Stimulated activated naive CD8-positive, alpha-beta T cell treated with anti-CD3 and anti-CD28 coated beads, Interleukin-15, Interleukin-2, amounts not matched to agents 100 ng/mL and 50 ng/mL, for 24 hours (primary cell): ENCODE results near the gene FRAT1.
"Not testable (repeated sequence)": the region's sequence is repeated elsewhere in the genome, so short reads cannot be mapped to it uniquely, and the experiment has no call there.

Experiments
- H3K27ac Mint-ChIP-seq: one replicate; pipeline ENCODE4 v1.8.0; 2021; ENCODE audit warnings: mild to moderate bottlenecking, mixed read lengths
- H3K27me3 Mint-ChIP-seq: one replicate; pipeline ENCODE4 v1.8.0; 2021; ENCODE audit warnings: mixed read lengths
- H3K36me3 Mint-ChIP-seq: one replicate; pipeline ENCODE4 v1.8.0; 2021; ENCODE audit warnings: low read depth, mixed read lengths
- H3K4me1 Mint-ChIP-seq: one replicate; pipeline ENCODE4 v1.8.0; 2021; ENCODE audit warnings: low read depth, mixed read lengths
- H3K4me3 Mint-ChIP-seq: one replicate; pipeline ENCODE4 v1.8.0; 2021; ENCODE audit warnings: mild to moderate bottlenecking, mixed read lengths
- H3K9me3 Mint-ChIP-seq: one replicate; pipeline ENCODE4 v1.8.0; 2021; ENCODE audit warnings: mixed read lengths

FRAT1 gene

DNA sequence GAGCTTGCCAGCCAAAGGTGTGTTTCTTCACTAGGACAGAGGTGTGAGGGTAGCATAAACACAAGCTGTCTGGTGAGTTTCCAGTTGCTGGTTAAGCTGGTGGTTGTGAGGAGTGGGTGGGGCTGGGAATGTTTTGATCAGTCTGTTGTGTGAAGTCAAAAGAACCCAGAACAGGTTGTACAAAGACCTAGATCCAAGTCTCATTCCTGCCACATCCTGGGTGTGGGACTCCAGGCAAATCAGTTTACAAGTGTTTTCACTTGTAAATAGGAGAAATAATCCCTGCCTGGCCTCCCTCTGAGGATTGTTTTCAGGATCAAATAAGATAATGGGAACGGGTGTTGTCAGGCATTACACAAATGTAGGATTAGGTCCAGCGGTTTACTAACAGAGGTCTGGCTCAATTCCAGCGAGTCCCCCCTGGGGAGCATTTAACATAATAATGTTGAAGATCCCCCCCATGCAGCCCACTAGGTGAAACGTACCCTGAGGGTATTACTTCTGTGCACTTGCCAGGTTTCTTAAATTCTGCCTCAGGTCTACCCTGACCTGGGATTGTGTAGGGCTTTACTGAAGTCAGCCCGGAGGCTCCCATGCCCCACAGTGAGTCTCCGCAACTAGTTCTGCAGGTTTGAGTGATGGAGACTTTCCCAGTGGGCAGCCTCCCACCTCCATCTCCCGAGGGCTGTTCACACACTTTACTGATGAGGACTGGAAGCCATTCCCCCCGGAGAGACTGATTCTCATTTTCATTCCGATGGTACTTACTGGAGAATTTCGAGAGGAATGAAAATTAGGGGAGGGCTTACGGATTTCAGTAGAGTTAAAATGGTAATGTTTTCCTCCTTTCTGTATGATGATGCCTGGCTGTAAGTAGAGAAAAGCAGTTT, 18.1 kb downstream of the FRAT1 start:
- no peaks in the 10 kb centered on the region for H3K9me3 Mint-ChIP-seq
- H3K4me3 Mint-ChIP-seq: no peak overlapping the region
- H3K4me1 Mint-ChIP-seq: peaks cover 29% of the 10 kb centered on the region
- H3K36me3 Mint-ChIP-seq: no peaks in the 10 kb centered on the region
- no peaks in the 10 kb centered on the region for H3K27me3 Mint-ChIP-seq
- H3K27ac Mint-ChIP-seq: no peak overlapping the region

DNA sequence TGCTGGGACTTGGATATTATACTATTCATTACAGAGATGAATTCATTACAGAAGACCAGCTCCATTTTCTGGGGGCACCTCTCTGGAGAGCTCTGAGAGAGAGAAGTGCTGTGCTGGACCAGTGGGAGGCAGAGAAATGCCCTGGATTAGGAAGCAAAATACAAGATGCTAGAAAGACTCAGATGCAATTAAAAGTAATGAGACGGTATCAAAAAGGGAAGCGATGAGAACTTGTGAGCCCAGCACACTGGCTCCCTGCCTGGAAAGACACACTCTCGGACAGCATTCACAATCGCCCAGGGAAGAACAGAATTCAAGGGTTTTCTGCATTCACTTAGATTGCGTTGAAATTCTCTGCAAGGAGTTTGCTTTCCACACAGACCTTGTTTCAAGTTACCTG, 19.0 kb downstream of the FRAT1 start:
- H3K4me1 Mint-ChIP-seq: peaks cover 20% of the 10 kb centered on the region
- no peaks in the 10 kb centered on the region for H3K27me3 Mint-ChIP-seq
- H3K4me3 Mint-ChIP-seq: no peak overlapping the region
- no peaks in the 10 kb centered on the region for H3K9me3 Mint-ChIP-seq
- no peaks in the 10 kb centered on the region for H3K36me3 Mint-ChIP-seq
- no peak overlapping the region for H3K27ac Mint-ChIP-seq

DNA sequence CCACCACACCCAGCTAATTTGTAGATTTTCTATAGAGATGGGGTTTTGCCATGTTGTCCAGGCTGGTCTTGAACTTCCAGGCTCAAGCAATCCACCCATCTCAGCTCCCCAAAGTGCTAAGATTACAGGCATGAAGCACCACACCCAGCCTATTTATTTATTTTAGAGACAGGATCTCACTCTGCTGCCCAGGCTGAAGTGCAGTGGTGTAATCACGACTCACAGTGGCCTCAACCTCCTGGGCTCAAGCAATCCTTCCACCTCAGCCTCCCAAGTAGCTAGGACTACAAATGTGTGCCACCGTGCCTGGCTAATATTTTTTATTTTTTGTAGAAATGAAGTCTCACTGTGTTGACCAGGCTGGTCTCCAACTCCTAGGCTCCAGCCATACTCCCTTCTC, 22.3 kb downstream of the FRAT1 start:
- no peak overlapping the region for H3K27ac Mint-ChIP-seq
- no peak overlapping the region for H3K4me3 Mint-ChIP-seq
- no peaks in the 10 kb centered on the region for H3K9me3 Mint-ChIP-seq
- no peaks in the 10 kb centered on the region for H3K27me3 Mint-ChIP-seq
- peaks cover 4% of the 10 kb centered on the region for H3K4me1 Mint-ChIP-seq
- H3K36me3 Mint-ChIP-seq: no peaks in the 10 kb centered on the region

DNA sequence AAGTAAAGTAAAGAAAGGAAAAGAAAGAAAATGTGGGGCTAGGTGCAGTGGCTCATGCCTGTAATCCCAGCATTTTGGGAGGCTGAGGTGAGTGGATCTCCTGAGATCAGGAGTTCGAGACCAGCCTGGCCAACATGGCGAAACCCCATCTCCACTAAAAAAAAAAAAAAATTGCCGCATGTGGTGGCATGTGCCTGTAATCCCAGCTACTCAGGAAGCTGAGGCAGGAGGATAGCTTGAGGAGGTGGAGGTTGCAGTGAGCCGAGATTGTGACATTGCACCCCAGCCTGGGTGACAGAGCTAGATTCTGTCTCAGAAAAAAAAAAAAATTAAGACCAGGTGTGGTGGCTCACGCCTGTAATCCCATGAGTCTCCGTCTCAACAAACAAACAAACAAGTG, 24.6 kb downstream of the FRAT1 start:
- H3K27me3 Mint-ChIP-seq, H3K36me3 Mint-ChIP-seq, H3K27ac Mint-ChIP-seq, H3K9me3 Mint-ChIP-seq, H3K4me1 Mint-ChIP-seq, H3K4me3 Mint-ChIP-seq: not testable (repeated sequence)

DNA sequence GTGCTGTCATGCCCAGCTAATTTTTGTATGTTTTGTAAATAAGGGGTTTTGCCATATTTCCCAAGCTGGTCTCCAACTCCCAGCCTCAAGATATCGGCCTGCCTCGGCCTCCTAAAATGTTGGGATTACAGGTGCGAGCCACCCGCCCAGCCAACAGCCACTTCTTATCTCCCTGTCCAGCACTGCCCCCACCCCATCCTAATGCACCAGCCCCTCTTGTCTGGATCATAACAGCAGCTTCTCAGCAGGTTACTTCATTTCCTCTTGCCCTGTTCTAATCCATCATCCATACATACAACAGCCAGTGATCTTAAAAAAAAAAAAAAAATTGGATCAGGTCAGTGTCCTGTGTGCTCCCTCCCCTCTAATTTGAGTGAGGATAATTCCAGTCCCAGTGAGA, 28.2 kb downstream of the FRAT1 start:
- no peaks in the 10 kb centered on the region for H3K4me1 Mint-ChIP-seq
- H3K27ac Mint-ChIP-seq: no peak overlapping the region
- H3K27me3 Mint-ChIP-seq: no peaks in the 10 kb centered on the region
- H3K4me3 Mint-ChIP-seq: no peak overlapping the region
- H3K9me3 Mint-ChIP-seq: no peaks in the 10 kb centered on the region
- no peaks in the 10 kb centered on the region for H3K36me3 Mint-ChIP-seq

DNA sequence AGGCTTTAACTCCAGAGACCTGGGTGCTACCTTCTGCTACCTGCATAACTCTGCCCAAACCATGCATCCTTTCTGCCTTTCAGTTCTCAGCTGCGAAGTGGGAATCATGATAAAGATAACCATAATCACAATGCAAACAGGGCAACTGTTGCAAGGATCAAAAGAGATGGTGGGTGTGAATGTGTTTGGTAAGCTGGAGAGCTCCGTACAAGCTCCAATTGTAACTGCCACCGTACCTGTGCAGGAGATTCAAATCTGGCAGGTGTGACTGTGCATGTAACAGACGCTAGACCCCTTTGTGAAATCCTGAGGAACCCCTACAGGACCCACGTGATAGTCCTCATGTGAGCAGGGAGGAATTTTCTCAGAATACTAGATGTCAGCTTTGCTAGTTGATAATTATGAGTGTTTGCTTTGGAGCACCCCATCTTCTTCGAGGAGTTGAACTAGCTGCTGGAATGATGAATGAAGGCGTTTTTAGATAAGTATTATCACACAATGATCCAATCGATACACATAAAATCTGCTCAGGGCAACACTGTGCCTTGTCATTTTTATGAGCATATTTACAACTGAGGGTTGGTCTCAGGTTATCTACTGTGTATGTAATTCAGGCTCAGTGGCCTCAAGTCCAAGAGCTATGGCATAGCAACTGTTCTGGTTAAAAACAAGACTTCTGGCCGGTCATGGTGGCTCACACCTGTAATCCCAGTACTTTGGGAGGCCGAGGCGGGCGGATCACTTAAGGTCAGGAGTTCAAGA, 30.9 kb downstream of the FRAT1 start:
- H3K9me3 Mint-ChIP-seq: no peaks in the 10 kb centered on the region
- H3K4me1 Mint-ChIP-seq: no peaks in the 10 kb centered on the region

DNA sequence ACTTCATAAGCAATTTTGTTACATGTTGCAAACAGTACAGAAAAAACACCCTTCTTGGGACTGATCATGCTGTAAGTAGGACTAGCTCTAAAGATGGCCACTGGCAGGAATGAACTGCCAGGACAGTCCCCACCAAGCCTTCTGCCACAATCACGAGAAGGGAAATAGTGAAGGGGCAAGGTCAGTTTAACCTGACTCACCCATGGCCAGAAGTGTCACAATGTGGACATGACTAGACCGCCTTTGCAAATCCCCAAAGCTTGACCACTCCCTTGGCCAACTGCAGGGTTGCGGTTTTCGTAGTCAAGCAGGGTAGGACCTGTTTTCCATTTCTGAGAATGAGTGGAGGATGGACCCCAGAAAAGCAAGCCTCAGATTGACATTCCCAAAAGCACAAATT, 34.9 kb downstream of the FRAT1 start:
- Mint-ChIP-seq H3K9me3 (no peaks in the 10 kb centered on the region), H3K27ac (no peak overlapping the region), H3K4me1 (no peaks in the 10 kb centered on the region), H3K36me3 (peaks cover 32% of the 10 kb centered on the region), H3K4me3 (no peak overlapping the region), H3K27me3 (no peaks in the 10 kb centered on the region)

More for the DNA sequence above, 30.9 kb downstream of the FRAT1 start:
- H3K27me3 Mint-ChIP-seq: no peaks in the 10 kb centered on the region
- H3K4me3 Mint-ChIP-seq: no peak overlapping the region
- H3K27ac Mint-ChIP-seq: no peak overlapping the region
- H3K36me3 Mint-ChIP-seq: peaks cover 8% of the 10 kb centered on the region

DNA sequence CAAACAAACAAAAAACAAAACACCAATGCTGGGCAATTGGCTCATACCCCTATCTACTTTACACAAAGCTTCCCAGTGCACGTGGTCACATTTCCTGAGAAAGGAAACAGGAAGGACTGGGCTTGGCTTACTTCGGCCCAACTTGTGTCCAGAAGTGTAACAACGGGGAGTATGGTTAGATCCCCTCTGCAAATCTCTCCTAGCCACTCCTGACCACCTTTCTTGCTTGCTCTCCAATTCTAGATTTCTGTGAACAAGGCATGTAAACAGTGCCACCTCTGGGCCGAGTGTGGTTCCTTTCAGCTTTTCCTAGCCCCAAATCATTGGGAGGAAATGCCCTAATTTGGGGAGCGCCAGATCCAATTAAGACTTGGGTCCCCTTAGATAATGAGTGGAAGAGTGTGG, 36.5 kb downstream of the FRAT1 start:
- peaks cover 39% of the 10 kb centered on the region for H3K36me3 Mint-ChIP-seq

DNA sequence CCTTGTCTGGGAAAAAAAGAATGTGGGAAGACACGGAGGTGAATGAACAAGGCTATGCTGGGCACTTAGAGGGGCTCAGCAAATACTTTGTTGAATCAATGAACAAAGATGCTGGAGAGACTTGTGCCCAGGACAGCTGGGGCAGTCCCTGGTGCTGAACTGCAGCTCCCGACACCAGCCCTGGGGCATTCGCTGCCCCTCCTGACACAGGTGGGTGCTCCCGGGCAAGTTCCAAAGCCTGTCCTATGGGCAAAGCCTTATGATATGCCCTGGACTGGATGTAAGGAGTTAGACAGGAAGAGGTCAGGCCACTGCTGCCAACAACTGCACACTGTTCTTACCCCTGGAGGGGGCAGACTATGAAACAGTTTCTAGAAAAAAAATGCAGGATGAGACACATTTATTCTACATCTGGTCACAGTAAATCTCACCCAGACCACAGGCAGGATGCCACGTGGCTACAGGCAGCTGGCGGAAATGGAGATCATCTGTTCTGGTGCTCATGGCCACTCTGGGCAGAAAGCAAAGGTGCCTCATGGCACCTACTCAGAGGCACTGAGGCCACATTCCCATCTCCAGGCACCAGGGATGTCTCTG, 37.3 kb downstream of the FRAT1 start:
- Mint-ChIP-seq H3K27me3 (no peaks in the 10 kb centered on the region), H3K4me3 (no peak overlapping the region), H3K4me1 (no peaks in the 10 kb centered on the region), H3K36me3 (peaks cover 43% of the 10 kb centered on the region), H3K27ac (no peak overlapping the region), H3K9me3 (no peaks in the 10 kb centered on the region)

More for the DNA sequence above, 36.5 kb downstream of the FRAT1 start:
- Mint-ChIP-seq H3K27ac (no peak overlapping the region), H3K4me3 (no peak overlapping the region), H3K9me3 (no peaks in the 10 kb centered on the region), H3K4me1 (no peaks in the 10 kb centered on the region), H3K27me3 (no peaks in the 10 kb centered on the region)

DNA sequence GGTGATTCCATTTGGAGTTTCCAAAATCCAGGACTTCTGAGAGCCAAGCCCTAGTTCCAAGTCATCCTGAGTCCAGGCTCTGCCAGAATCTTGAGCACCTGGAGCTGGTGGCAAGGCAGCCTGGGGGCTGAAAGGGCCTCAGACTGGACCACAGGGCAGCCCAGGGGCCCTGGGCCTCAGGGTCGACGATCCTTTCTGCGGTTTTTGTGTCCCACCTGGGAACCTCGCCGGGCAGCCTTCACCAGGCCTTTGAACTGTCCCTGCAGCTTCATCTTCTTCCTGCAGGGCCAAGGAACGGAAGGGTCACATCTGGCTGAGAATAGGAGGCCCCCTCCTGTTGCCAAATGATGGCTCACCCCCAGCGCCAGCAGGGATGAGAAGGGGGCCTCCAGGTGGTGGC, 37.8 kb downstream of the FRAT1 start:
- Mint-ChIP-seq H3K36me3 (peaks cover 43% of the 10 kb centered on the region), H3K4me3 (no peak overlapping the region), H3K9me3 (no peaks in the 10 kb centered on the region), H3K27ac (no peak overlapping the region), H3K27me3 (no peaks in the 10 kb centered on the region), H3K4me1 (no peaks in the 10 kb centered on the region)

DNA sequence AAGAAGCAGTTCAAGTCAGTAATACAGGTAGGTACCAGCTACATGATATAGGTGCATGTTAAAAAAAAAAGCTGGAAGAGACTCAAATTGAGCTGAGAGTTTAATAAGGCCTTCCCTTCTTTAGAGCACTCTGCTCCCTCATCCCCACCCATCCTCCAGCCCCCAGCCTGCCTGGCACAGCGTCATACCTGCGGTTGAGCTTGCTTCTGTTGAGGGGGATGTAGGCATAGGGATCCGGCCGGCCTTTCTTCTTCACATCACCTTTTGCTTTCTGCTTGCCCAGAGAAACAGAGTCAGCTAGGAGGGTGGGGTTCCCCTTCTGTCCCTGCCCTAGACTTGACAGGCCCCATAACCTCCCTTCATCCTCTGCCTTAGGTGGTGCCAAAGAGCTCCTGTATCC, 39.3 kb downstream of the FRAT1 start:
- no peaks in the 10 kb centered on the region for H3K4me1 Mint-ChIP-seq
- no peaks in the 10 kb centered on the region for H3K27me3 Mint-ChIP-seq
- no peak overlapping the region for H3K4me3 Mint-ChIP-seq
- H3K9me3 Mint-ChIP-seq: no peaks in the 10 kb centered on the region
- peaks cover 51% of the 10 kb centered on the region for H3K36me3 Mint-ChIP-seq
- no peak overlapping the region for H3K27ac Mint-ChIP-seq

DNA sequence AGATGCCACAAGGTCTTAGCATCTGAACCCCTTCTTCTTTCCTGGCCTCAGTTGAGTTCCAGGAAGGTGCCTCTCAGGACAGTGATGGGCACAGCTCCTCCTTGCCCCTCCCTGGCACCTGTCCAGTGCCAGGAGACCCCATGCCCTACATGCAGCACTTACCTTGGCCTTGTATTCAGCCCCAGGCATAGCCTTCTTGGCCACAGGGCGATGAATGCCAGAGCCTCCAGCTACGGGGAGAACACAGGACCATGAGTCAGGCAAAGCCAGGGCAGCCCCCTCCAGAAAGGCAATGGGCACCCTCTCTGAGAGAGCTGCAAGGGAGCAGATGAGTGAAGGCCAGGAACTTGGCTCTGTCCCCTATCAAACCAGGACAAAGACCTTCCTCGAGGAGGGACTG, 39.7 kb downstream of the FRAT1 start:
- no peaks in the 10 kb centered on the region for H3K4me1 Mint-ChIP-seq
- H3K9me3 Mint-ChIP-seq: no peaks in the 10 kb centered on the region
- no peaks in the 10 kb centered on the region for H3K27me3 Mint-ChIP-seq
- no peak overlapping the region for H3K27ac Mint-ChIP-seq
- no peak overlapping the region for H3K4me3 Mint-ChIP-seq
- H3K36me3 Mint-ChIP-seq: peaks cover 49% of the 10 kb centered on the region

DNA sequence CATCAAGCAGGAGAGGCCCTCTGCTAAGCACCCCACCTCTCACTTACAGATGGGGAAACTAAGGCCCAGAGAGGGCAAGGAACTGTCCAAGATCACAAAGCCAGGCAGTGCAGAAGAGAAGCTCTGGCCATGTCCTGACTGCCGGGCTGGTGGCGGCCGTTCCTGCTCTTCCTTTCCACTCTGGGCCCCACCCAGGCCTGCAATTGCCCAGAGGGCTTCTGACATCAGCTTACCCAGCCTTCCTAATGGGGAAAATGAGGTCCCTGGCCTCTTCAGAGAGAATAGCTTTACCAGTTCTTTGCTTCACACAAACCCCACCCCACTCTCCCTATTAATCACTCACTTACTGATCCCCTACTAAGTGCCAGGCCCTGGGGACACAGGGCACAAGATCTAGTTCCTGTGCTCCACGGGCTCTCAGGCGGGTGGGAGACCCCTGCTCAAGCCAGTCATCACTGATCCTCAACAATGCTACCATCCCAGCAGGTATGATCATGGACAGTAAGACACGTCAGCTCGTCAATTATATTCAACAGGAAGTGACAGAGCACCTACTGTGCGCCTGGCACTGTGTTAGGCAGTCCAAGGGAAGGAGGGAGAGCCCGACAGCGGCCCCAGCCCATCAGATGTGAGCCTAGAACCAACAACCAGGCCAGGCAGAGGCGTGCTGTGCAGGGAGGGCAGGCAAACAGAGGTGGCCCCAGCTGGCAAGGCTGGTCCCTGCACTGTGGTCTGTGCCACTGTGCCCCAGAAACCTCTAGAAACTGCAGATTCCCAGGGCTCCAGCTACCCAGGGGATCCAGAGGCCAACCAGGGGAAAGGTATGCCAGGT, 41.9 kb downstream of the FRAT1 start:
- Mint-ChIP-seq H3K27me3 (no peaks in the 10 kb centered on the region), H3K27ac (no peak overlapping the region), H3K4me1 (no peaks in the 10 kb centered on the region), H3K9me3 (no peaks in the 10 kb centered on the region), H3K4me3 (no peak overlapping the region), H3K36me3 (peaks cover 60% of the 10 kb centered on the region)

DNA sequence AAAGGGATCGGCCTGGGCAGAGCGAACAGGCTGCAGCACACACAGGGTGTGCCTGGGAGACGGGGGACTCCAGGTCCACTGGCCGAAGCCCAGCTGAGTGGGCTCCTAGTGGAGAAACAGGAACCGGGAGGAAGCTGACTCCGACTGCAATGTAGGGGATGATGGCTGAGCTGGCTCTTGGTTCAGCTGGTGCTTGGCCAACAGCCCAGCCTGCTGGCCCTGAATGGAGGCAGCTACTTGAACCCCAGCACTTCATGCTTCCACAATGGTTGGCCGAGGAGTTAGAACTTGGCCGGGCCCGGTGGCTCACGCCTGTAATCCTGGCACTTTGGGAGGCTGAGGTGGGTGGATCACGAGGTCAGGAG, 42.4 kb downstream of the FRAT1 start:
- H3K36me3 Mint-ChIP-seq: peaks cover 60% of the 10 kb centered on the region
- H3K4me1 Mint-ChIP-seq: no peaks in the 10 kb centered on the region
- H3K4me3 Mint-ChIP-seq: no peak overlapping the region
- H3K27ac Mint-ChIP-seq: no peak overlapping the region
- H3K9me3 Mint-ChIP-seq: no peaks in the 10 kb centered on the region
- no peaks in the 10 kb centered on the region for H3K27me3 Mint-ChIP-seq
